ENCODE data around the gene AKAP5.
"Not testable (repeated sequence)": the region's sequence is repeated elsewhere in the genome, so short reads cannot be mapped to it uniquely, and the experiment has no call there.

DNA sequence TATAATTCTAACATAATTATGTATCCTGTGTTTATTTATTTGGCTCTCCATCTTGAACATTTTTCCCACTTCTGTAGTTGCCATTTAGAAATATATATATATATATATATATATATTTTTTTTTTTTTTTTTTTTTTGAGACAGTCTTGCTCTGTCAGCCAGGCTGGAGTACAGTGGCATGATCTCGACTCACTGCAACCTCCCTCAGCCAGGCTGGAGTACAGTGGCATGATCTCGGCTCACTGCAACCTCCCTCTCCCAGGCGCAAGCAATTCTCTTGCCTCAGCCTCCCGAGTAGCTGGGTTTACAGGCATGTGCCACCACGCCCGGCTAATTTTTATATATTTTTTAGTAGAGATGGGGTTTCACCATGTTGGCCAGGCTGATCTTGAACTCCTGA lies 52.4 kb downstream of the AKAP5 start:
- TF ChIP-seq ARNT (IDR thresholded peaks at IDR 0.05); ELF4 (IDR thresholded peaks at IDR 0.05); BHLHE40 (IDR thresholded peaks at IDR 0.05; ENCODE audit: borderline replicate concordance); TARDBP (IDR thresholded peaks at IDR 0.05); HDGF (IDR thresholded peaks at IDR 0.05; ENCODE audit: borderline replicate concordance); FOXM1 (IDR thresholded peaks at IDR 0.05; ENCODE audit: borderline replicate concordance); FOXK2 (IDR thresholded peaks at IDR 0.05): not testable (repeated sequence)

All from HEK293T (cell line).